NAMALWA (cell line): ENCODE data around the gene MAT2A.
"Not testable (repeated sequence)": the region's sequence is repeated elsewhere in the genome, so short reads cannot be mapped to it uniquely, and the experiment has no call there.

Experiments
- DNase-seq: peaks from one replicate; pipeline ENCODE4 v3.0.0-alpha.2; 2015; ENCODE audit warnings: low spot score

MAT2A gene

GRCh38 chr2:85547859-85548607 lies 9.1 kb downstream of the MAT2A start:
- peak; percentile 38 for DNase-seq

- no peak for DNase-seq
Measured at GRCh38 chr2:85548608-85548900, 9.6 kb downstream of the MAT2A start.

DNA sequence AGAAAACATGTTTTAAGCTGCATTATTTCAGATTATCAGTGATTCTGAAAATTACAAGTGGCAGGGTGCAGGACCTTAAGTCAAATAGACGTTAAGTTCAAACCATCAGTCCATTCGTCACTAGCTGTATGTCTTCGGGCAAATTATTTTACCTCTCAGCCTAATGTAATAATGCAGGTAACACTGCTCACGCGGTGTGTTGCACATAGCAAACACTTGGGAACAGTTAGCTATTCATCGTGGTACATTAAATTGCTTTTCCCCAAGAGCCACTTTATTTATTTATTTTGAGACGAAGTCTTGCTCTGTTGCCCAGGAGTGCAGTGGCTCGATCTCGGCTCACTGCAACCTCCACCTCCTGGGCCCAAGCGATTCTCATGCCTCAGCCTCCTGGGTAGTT lies 10.1 kb downstream of the MAT2A start:
- DNase-seq = peak; percentile 25

DNA sequence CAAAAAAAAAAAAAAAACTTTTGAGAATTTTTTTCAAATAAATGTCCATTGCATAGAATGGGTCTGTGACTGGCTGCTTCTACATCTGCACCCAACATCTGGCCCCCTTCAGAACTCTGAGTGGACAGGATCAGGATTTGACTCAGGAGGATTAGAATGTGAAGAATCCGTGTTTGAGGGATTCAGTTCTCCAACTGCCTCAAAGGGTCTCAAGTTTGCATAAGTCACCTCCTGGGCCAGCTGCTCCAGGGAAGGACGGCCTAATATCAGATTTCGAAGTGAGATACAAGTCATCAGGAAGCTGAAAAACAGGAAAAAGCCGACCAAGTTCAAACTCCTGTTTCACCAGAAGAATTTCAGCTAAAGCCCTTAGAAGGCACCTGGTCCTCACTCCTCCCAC lies 10.9 kb downstream of the MAT2A start:
- no peak for DNase-seq

DNA sequence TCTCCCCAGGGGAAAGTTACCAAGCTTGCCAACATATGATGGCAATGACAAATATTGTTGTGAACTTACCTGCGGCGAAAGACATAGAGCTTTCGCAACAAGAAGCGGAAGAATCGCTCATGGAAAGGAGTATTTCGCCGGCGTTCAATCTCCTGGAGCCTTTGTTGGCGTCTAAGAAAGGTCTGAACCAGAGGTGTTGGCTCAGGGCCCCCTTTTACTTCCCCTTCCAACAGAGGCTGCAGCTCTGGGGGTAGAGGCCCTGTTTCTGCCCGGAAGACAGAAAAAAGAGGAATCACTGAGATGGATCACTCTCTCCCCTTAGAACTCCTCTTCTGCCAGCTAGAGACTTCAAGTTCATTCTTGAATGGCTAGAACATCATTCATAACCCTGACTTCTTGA lies 11.5 kb downstream of the MAT2A start:
- DNase-seq = no peak

- peak; percentile 93 for DNase-seq
Measured at GRCh38 chr2:85551698-85552678, 13.0 kb downstream of the MAT2A start.

DNA sequence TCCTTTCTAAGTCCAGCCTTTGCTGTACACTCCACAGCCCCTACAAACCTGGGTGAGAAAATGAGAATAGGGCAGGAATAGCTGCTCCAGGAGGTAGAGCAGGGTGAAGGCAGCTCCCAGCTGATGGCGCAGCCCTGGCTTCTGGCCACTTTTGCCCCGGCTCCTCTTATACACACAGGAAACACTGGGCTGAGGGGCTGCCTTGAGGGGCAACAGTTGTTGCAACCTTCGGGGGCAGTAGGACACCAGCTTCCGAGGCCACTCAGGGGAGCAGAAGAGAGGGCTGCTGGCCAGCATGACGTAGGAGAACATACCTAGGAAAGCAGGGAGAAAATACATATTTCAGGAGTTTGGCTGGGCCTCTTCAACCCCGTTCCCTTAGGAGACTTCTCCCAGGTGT lies 14.2 kb downstream of the MAT2A start:
- no peak for DNase-seq

GRCh38 chr2:85554980-85555612 lies 16.1 kb downstream of the MAT2A start:
- no peak for DNase-seq

DNA sequence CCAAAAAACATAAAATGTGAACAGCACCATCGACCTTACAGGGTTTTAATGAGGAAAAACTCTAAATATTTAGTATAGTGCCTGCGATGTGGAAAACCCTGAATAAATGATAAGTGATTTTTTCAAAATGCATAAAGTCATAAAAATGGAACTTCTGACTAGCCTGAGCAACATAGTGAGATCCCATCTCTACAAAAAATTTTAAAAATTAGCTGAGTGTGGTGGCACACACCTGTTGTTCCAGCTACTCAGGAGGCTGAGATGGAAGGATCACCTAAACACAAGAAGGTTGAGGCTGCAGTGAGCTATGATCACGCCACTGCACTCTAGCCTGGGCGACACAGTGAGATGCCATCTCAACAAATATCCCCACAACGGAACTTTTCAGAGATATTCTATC lies 18.2 kb downstream of the MAT2A start:
- DNase-seq = no peak

- DNase-seq = no peak
Measured at GRCh38 chr2:85558160-85558559, 19.2 kb downstream of the MAT2A start.

DNA sequence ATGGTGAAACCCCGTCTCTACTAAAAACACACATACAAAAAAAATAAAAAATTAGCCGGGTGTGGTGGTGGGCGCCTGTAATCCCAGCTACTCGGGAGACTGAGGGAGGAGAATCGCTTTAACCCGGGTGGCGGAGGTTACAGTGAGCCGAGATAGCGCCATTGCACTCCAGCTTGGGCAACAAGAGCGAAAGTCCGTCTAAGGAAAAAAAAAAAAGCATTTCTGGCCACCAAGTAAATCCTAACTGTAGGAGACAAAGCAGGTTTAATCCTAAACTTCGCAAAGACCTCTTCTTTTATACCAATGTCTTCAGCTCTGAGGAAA lies 21.4 kb downstream of the MAT2A start:
- DNase-seq = not testable (repeated sequence)

- no peak for DNase-seq
Measured at GRCh38 chr2:85560812-85561279, 21.9 kb downstream of the MAT2A start.

GRCh38 chr2:85561280-85562212 lies 22.6 kb downstream of the MAT2A start, which contains the start of gene GGCX:
TSS of gene GGCX (minus strand) at chr2:85561493. CDS start at chr2:85561428, 65 bp downstream.
- peak; percentile 97 for DNase-seq

- peak; percentile 79 for DNase-seq
Measured at GRCh38 chr2:85564144-85564563, 25.2 kb downstream of the MAT2A start.

- no peak for DNase-seq
Measured at GRCh38 chr2:85566265-85566664, 27.3 kb downstream of the MAT2A start.

DNA sequence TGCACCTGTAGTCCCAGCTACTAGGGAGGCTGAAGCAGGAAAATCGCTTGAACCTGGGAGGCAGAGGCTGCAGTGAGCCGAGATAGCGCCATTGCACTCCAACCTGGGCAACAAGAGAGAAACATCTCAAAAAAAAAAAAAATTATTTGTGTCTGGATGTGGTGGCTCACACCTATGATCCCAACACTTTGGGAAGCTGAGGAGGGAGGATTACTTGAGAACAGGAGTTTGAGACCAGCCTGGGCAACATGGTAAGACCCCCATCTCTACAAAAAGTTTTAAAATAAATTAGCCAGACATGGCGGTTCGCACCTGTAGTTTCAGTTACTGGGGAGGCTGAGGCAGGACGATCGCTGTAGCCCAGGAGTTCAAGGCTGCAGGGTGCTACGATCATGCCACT lies 36.8 kb downstream of the MAT2A start:
- no peak for DNase-seq

- DNase-seq = no peak
Measured at GRCh38 chr2:85577063-85577385, 38.1 kb downstream of the MAT2A start.

- peak; percentile 61 for DNase-seq
Measured at GRCh38 chr2:85577386-85578242, 38.6 kb downstream of the MAT2A start, which contains the start of gene VAMP8. TSS of gene VAMP8 (plus strand) at chr2:85577586. CDS start at chr2:85577647, 61 bp downstream.

DNA sequence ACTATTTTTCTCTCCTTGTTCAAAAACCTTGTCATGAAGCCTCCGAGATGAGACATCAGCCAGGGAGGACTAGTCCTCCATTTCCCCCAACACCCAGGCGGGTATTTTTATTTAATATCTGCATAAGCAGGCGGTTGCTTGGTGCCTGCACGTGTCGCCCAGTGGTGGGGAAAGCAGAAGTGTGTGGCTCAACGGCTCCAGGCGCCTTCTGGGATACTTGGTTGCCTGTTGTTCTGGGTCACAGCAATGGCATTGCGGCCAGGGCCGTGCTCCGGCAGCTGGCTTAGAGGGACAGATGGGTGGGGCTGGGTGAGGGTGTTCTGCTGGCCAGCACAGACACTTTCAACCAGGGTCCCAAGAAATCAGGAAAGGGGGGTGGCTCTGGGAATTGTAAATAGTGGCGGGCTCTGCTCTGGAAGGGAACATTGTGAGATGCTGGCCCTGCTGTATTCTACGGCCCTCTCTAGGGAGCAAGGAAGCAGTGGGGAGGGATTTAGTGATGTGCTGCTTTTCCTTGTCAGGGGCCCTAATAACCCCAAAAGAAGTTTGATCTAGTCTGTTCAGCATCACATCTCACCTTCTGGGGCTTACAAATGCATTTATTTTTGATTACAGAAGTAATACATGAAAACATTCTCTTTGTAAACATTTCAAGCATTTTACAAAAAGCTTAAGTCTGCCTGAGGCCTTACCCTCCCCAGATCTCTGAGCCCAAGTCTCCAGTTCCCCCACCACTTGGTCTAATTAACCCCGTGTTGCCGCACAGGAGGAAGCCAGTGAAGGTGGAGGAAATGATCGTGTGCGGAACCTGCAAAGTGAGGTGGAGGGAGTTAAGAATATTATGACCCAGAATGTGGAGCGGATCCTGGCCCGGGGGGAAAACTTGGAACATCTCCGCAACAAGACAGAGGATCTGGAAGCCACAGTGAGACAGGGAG lies 39.5 kb downstream of the MAT2A start:
- peak; percentile 79 for DNase-seq
